GM13976 (cell line): Measurements from ENCODE around the gene TRIM17.

Source experiments
- DNase-seq: peaks from one replicate; pipeline ENCODE4 v3.0.0; 2012; ENCODE audit warnings: low spot score
- CTCF ChIP-seq: IDR thresholded peaks from 2 replicates; pipeline ENCODE4 v1.5.1; 2012; ENCODE audit warnings: borderline replicate concordance, mild to moderate bottlenecking; ENCODE audit not compliant: insufficient read depth; ENCODE audit errors: extremely low read depth, missing control alignments, control extremely low read depth
- in situ Hi-C: fragments of 300-500 bp; cut with MboI; formaldehyde crosslinking; loops from one replicate; pipeline ENCODE4 v1.12.0; 2022; ENCODE audit warnings: low sequenced_read_pairs, mixed read lengths, inconsistent platforms; ENCODE audit not compliant: unreplicated experiment

The TRIM17 gene

DNA sequence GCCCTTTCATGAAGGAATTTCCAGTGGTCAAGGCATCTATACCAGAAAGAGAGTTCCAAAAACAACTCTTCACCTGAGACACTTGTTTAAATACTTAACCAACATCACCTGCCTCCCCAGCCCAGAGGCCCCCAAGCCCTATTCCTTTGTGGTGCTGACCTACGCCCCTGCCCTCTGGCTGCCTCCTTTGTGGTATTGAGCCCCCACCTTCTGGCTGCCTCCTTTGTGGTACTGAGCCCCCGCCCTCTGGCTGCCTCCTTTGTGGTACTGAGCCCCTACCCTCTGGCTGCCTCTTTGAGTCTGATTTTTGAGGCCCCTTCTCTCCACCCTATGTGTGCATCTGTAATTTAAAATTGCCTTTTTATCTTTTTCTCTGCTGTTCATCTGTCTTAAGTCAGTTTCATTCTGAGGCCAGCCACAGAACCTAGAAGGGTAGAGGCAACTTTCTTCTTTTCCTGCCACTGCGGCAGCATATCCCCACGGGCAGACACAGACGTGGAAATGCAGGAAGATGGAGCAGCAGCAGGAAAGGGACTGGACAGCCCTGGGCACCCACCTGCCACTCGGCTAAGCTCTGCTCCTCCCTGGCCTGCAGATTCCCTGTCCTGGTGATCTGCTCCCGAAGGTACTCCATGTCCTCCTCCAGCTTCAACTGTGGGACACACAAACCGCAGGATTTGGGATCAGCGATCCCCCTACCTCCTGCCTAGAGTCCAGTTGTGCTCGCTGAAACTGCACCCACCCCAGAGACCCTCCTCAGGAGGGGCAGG lies 3.2 kb downstream of the TRIM17 start:
- no peak for TF ChIP-seq CTCF

GRCh38 chr1:228411548-228412430 lies 4.9 kb downstream of the TRIM17 start:
- in situ Hi-C loops, result no loop called here
- no peak for TF ChIP-seq CTCF
- no peak for DNase-seq

More for the DNA sequence above, 3.2 kb downstream of the TRIM17 start:
- no peak for DNase-seq
- in situ Hi-C loops, result no loop called here

GRCh38 chr1:228411121-228411520 lies 5.5 kb downstream of the TRIM17 start:
- no peak for TF ChIP-seq CTCF
- DNase-seq, result no peak
- in situ Hi-C loops, result no loop called here

GRCh38 chr1:228410671-228411070 lies 6.0 kb downstream of the TRIM17 start:
- DNase-seq, result no peak
- in situ Hi-C loops, result no loop called here
- TF ChIP-seq CTCF, result no peak

GRCh38 chr1:228410015-228410414 lies 6.6 kb downstream of the TRIM17 start:
- DNase-seq, result no peak
- no peak for TF ChIP-seq CTCF
- in situ Hi-C loops, result no loop called here

GRCh38 chr1:228408869-228409805 lies 7.5 kb downstream of the TRIM17 start:
- no peak for TF ChIP-seq CTCF
- in situ Hi-C loops, result no loop called here
- DNase-seq, result no peak
